ENCODE results near the gene KIF9.
"Not testable (repeated sequence)": the region's sequence is repeated elsewhere in the genome, so short reads cannot be mapped to it uniquely, and the experiment has no call there.

Gene KIF9

GRCh38 chr3:47310391-47310790 is 27.8 kb upstream of the KIF9 start:
- no peak for TF ChIP-seq ZC3H10 (CRISPR knock-in tag; IDR thresholded peaks at IDR 0.05)
- no peak for TF ChIP-seq RARB (CRISPR knock-in tag; IDR thresholded peaks at IDR 0.05)
- no peak for TF ChIP-seq SNAI2 (CRISPR knock-in tag; IDR thresholded peaks at IDR 0.05)
- TF ChIP-seq ESRRG (CRISPR knock-in tag; IDR thresholded peaks at IDR 0.05): no peak
- TF ChIP-seq, protein P1, sequence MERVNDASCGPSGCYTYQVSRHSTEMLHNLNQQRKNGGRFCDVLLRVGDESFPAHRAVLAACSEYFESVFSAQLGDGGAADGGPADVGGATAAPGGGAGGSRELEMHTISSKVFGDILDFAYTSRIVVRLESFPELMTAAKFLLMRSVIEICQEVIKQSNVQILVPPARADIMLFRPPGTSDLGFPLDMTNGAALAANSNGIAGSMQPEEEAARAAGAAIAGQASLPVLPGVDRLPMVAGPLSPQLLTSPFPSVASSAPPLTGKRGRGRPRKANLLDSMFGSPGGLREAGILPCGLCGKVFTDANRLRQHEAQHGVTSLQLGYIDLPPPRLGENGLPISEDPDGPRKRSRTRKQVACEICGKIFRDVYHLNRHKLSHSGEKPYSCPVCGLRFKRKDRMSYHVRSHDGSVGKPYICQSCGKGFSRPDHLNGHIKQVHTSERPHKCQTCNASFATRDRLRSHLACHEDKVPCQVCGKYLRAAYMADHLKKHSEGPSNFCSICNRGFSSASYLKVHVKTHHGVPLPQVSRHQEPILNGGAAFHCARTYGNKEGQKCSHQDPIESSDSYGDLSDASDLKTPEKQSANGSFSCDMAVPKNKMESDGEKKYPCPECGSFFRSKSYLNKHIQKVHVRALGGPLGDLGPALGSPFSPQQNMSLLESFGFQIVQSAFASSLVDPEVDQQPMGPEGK (CRISPR knock-in tag; IDR thresholded peaks at IDR 0.05; ENCODE audit: borderline replicate concordance): no peak
- TF ChIP-seq ISL1 (CRISPR knock-in tag; IDR thresholded peaks at IDR 0.05): no peak
- no peak for TF ChIP-seq ZNF565 (CRISPR knock-in tag; conservative IDR thresholded peaks at IDR 0.05; ENCODE audit: low read depth)
- TF ChIP-seq TOX (CRISPR knock-in tag; IDR thresholded peaks at IDR 0.05; ENCODE audit: borderline replicate concordance): no peak
- TF ChIP-seq BACH2 (CRISPR knock-in tag; IDR thresholded peaks at IDR 0.05; ENCODE audit: borderline replicate concordance): no peak
- no peak for ATAC-seq

DNA sequence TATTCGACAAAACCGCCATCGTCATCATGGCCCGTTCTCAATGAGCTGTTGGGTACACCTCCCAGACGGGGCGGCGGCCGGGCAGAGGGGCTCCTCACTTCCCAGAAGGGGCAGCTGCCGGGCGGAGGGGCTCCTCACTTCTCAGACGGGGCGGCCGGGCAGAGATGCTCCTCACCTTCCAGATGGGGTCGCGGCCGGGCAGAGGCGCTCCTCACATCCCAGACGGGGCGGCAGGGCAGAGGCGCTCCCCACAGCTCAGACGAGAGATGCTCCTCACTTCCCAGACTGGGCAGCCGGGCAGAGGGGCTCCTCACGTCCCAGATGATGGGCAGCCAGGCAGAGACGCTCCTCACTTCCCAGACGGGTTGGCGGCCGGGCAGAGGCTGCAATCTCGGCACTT is 26.6 kb upstream of the KIF9 start:
- not testable (repeated sequence) for ATAC-seq

- no peak for ATAC-seq
- TF ChIP-seq ZFP30 (CRISPR knock-in tag; IDR thresholded peaks at IDR 0.05): no peak
- no peak for TF ChIP-seq ZNF565 (CRISPR knock-in tag; conservative IDR thresholded peaks at IDR 0.05; ENCODE audit: low read depth)
- TF ChIP-seq SNAI2 (CRISPR knock-in tag; IDR thresholded peaks at IDR 0.05): no peak
- TF ChIP-seq OSR1 (CRISPR knock-in tag; IDR thresholded peaks at IDR 0.05): no peak
- TF ChIP-seq CSDC2 (CRISPR knock-in tag; IDR thresholded peaks at IDR 0.05): no peak
- TF ChIP-seq ARNTL (CRISPR knock-in tag; IDR thresholded peaks at IDR 0.05; ENCODE audit: borderline replicate concordance, low read depth): no peak
- TF ChIP-seq BACH2 (CRISPR knock-in tag; IDR thresholded peaks at IDR 0.05; ENCODE audit: borderline replicate concordance): no peak
- no peak for TF ChIP-seq TCF4 (CRISPR knock-in tag; IDR thresholded peaks at IDR 0.05; ENCODE audit: borderline replicate concordance)
- no peak for TF ChIP-seq ESRRG (CRISPR knock-in tag; IDR thresholded peaks at IDR 0.05)
- TF ChIP-seq ZFP3 (CRISPR knock-in tag; IDR thresholded peaks at IDR 0.05): no peak
- no peak for TF ChIP-seq ISL1 (CRISPR knock-in tag; IDR thresholded peaks at IDR 0.05)
- TF ChIP-seq ZNF8 (CRISPR knock-in tag; IDR thresholded peaks at IDR 0.05): no peak
- TF ChIP-seq, protein P1 (CRISPR knock-in tag; IDR thresholded peaks at IDR 0.05; ENCODE audit: borderline replicate concordance): no peak
- TF ChIP-seq ZC3H10 (CRISPR knock-in tag; IDR thresholded peaks at IDR 0.05): no peak
- no peak for TF ChIP-seq POU6F1 (CRISPR knock-in tag; IDR thresholded peaks at IDR 0.05; ENCODE audit: borderline replicate concordance, low read depth)
- TF ChIP-seq RARB (CRISPR knock-in tag; IDR thresholded peaks at IDR 0.05): no peak
- no peak for TF ChIP-seq CREB5 (CRISPR knock-in tag; IDR thresholded peaks at IDR 0.05; ENCODE audit: low read depth)
- TF ChIP-seq GLIS3 (CRISPR knock-in tag; IDR thresholded peaks at IDR 0.05): no peak
These were observed 23.4 kb upstream of the KIF9 start for GRCh38 chr3:47306022-47306421.

DNA sequence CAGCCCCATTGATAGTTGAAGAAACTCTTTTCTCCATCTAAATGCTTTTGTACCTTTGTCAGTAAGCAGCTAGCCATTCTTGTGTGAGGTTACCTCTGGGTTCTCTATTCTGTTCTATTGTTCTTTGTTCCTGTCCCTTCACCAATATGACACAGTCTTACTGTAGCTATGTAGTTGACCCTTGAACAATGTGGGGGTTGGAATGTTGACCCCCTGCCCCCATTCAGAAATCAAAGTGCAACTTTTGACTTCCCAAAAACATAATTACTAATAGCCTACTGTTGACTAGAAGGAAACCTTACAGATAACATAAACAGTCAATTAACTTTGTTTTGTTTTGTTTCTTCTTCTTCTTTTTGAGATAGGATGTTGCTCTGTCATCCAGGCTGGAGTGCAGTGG is 18.9 kb upstream of the KIF9 start:
- ATAC-seq: no peak

More for the DNA sequence above, 18.9 kb upstream of the KIF9 start:
- no peak for TF ChIP-seq GLIS3 (CRISPR knock-in tag; IDR thresholded peaks at IDR 0.05)
